HG03066 (cell line): ENCODE data around the gene AEBP2.
"Not testable (repeated sequence)": the region's sequence is repeated elsewhere in the genome, so short reads cannot be mapped to it uniquely, and the experiment has no call there.

Experiments used
- ATAC-seq: cut with Tn5 transposase; IDR thresholded peaks from one replicate; pipeline ENCODE4 v1.9.1; 2021; ENCODE audit warnings: low read depth; ENCODE audit not compliant: unreplicated experiment

AEBP2 gene

GRCh38 chr12:19439059-19440018 is at the start of gene AEBP2:
TSS of gene AEBP2 (plus strand) at chr12:19439492. CDS start at chr12:19439700, 208 bp downstream.
- ATAC-seq: peak; percentile 79

GRCh38 chr12:19390051-19390598 is 49.2 kb upstream of the AEBP2 start:
- ATAC-seq: no peak

- not testable (repeated sequence) for ATAC-seq
Observed at GRCh38 chr12:19392644-19393043, 46.6 kb upstream of the AEBP2 start.

GRCh38 chr12:19394385-19394784 is 44.9 kb upstream of the AEBP2 start:
- no peak for ATAC-seq

GRCh38 chr12:19397534-19397933 is 41.8 kb upstream of the AEBP2 start:
- no peak for ATAC-seq

GRCh38 chr12:19398376-19399363 is 40.6 kb upstream of the AEBP2 start:
- ATAC-seq: no peak

GRCh38 chr12:19400649-19401285 is 38.5 kb upstream of the AEBP2 start:
- ATAC-seq: not testable (repeated sequence)

GRCh38 chr12:19402211-19402610 is 37.1 kb upstream of the AEBP2 start:
- ATAC-seq: no peak

- ATAC-seq: no peak
Observed at GRCh38 chr12:19402743-19403431, 36.4 kb upstream of the AEBP2 start.

- no peak for ATAC-seq
Observed at GRCh38 chr12:19404242-19404880, 34.9 kb upstream of the AEBP2 start.

GRCh38 chr12:19409376-19409775 is 29.9 kb upstream of the AEBP2 start:
- ATAC-seq: no peak

- no peak for ATAC-seq
Observed at GRCh38 chr12:19410211-19410610, 29.1 kb upstream of the AEBP2 start.

- ATAC-seq: no peak
Observed at GRCh38 chr12:19410629-19411185, 28.6 kb upstream of the AEBP2 start.

- ATAC-seq: no peak
Observed at GRCh38 chr12:19411234-19412204, 27.8 kb upstream of the AEBP2 start.

GRCh38 chr12:19412844-19413243 is 26.4 kb upstream of the AEBP2 start:
- no peak for ATAC-seq

GRCh38 chr12:19413582-19413981 is 25.7 kb upstream of the AEBP2 start:
- ATAC-seq: not testable (repeated sequence)

GRCh38 chr12:19415563-19415962 is 23.7 kb upstream of the AEBP2 start:
- ATAC-seq: no peak

GRCh38 chr12:19419086-19419485 is 20.2 kb upstream of the AEBP2 start:
- no peak for ATAC-seq
